Activated T-helper 1 cell treated with Interleukin-2 at 50 U/mL for 16 hours (primary cell): ENCODE measurements around the gene ACBD3.
"Not testable (repeated sequence)": the region's sequence is repeated elsewhere in the genome, so short reads cannot be mapped to it uniquely, and the experiment has no call there.

Experiments used
- DNase-seq: peaks from one replicate; pipeline ENCODE4 v3.0.0-alpha.2; 2020; ENCODE audit warnings: low read depth

Gene ACBD3

GRCh38 chr1:226186124-226187018 is at the start of gene ACBD3:
ACBD3 (minus strand) TSS chr1:226186741; CDS start chr1:226186675, 66 bp downstream.
- peak; percentile 75 for DNase-seq

DNA sequence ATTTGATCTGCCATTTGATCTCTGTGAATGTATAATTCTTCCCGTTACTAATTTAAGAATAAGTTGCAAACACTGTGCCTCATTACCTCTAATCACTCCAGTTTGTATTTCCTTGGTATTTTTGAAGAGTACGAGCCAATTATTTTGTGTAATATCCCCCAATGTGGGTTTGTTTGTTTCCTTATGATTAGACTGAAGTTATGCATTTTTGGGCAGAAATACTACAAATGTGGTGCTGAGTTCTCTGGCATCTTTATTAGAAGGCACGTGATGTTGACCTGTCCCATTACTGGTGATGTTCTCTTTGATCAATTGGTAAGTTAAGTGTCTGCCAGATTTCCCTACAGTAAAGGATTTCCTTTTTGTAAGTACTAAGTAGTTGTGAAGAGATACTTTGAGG is 47.3 kb upstream of the ACBD3 start:
- no peak for DNase-seq

DNA sequence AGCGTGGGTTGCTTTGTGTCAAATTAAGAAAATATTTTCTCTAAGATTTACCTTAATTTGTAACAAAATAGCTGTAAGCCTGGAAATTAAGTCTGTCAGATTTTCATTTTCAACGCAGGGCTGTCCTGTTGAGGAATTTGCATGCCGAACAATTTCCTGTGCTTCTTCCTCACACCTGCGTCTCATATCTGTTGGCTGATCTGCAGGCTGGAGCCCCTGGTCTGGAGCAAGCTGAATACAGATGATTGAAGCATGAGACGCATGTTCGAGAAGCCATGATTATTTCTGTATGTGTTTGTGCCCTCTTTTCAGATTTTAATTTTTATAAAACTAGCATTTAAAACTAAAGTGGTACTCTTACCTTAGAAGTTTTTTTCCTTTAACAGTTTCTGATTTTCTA is 46.8 kb upstream of the ACBD3 start:
- no peak for DNase-seq

- DNase-seq, result no peak
These were observed 40.1 kb upstream of the ACBD3 start for GRCh38 chr1:226226601-226227000.

- DNase-seq, result no peak
These were observed 37.3 kb upstream of the ACBD3 start for GRCh38 chr1:226223786-226224244.

GRCh38 chr1:226223157-226223785 is 36.7 kb upstream of the ACBD3 start, which contains the start of gene MIXL1:
MIXL1 (plus strand) TSS chr1:226223664; CDS start chr1:226223682, 18 bp downstream.
- DNase-seq, result no peak

GRCh38 chr1:226222686-226223085 is 36.1 kb upstream of the ACBD3 start:
- no peak for DNase-seq

DNA sequence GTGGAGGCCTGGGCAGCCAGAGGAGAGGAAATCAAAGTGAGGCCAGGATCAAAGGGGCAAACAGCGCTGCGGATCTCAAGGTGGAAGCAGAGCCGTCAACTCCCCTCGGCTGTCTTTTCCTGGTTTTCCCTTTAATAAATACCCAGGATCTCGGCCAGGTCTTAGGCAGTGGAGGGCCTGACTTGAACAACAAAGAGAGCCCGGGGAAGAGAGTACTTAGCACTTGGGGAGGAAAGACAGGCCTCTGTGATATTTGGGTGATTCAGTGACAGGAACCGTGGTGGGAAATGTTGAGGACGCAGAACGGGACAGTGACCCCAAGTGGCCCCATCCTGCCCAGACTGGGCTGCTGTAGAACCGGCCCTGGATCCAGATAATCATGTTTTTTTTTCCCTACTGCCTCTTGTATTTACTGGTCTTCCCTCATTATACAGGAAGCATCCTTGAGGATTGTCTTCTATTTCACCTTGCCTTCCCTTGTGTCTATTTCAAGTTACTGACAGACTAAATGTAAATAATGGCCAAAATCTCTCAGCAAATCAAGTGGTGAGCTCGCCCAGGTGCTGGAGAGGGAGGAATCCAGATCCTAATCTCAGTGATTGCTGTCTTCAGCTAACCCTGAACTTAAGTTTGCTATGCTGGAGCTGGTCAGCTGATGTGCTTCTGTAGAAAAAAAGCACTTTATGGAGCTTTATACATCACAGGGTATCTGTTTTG is 34.1 kb upstream of the ACBD3 start:
- DNase-seq, result no peak

DNA sequence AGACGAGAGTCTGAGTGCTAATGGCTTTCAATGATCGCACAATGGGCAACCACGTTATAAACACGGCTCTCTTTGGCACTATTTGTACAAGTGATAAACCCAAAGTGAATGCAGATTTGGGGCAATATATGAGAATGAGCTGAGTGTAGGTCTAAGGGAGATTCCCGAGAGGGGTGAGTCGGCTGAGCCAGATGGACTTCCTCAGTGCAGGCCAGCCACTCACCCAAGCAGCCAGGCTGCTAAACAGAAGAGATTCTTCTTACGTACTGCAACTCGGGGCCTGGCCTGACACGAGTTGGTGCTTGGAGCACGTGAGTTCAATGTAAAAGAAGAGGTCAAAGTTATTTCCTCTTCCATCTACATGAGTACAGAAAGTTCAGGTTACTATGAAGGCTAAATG is 30.7 kb upstream of the ACBD3 start:
- no peak for DNase-seq

DNA sequence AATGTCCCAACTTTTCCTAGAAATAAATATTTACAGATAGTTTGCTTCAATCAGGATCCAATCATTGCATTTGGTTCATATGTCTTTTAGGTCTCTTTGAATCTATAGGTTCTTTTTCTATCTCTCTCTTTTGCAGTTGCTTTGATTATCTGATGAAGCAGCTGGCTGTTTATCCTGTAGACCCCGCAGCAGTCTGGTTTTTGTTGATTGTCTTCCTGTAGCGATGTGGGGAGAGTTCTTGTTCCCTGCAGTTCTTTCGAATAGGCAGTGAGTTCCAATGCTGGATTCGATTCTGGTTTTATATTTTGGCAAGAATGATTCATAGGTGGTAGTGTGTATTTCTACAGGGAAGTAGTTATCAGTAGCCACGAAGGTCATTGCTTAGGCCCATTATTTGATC is 29.5 kb upstream of the ACBD3 start:
- DNase-seq, result no peak

DNA sequence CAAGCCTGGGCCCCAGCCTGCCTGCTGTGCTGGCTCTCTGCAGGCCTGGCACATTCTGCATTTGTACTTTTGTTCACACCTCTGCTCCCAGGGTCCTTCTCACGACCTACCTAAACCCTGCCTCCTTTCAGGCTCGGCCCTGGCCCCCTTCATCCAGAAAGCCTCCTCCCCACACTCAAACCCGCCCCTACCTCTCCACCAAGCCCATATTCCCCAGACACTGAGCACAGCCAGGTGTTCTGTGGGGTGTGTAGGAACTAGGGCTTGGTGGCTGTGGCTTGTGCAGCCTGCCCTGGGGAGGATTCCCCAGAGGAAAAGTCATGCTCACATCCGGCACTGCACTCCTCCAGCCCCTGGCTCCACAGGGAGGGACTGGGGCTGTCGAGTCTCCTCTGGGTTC is 28.7 kb upstream of the ACBD3 start:
- DNase-seq, result no peak

DNA sequence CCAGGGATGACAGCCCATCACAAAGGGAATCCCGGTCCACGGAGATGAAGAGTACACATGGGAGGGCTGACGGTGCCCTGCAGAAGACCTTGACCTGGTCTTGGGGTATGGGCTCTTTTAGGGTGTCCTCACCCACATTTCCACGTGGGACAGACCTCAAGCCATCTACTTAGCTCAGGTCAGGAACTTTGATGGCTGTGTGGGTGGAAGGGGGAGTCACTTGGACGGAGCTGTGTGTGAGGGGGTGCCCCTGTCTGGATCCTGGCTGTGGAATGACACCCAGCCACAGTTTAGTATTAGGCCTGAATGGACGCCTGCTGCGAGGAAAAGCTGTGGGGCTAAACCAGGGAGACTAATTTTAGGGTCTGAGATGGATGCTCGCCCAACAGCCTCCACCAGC is 26.0 kb upstream of the ACBD3 start:
- DNase-seq, result no peak

DNA sequence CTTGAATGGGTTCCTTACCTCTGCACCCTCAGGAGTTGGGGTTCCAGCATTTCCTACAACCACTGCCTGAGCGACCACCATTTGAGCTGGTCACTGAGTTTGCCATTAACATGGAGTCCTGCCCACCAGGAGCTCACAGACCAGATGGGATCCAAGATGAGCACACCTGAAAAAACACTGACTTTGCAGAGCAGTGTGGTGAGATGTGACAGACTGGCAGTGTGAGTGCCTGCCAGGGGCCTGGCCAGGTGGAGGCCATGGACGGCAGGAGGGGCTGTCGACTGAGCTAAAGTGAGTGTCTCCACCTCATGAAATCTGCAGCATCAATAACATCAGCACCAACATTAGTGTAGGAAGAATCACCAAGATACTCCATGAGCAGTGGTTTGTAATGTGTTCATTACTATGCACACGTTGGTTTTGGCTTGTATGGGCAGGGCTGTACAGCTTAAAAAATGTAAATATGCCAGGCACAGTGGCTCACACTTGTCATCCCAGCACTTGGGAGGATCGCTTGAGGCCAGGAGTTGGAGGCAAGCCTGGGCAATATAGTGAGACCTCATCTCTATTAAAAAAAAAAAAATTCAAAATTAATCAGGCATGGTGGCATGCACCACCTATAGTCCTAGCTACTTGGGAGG is 24.8 kb upstream of the ACBD3 start:
- DNase-seq, result no peak

- DNase-seq, result no peak
These were observed 24.1 kb upstream of the ACBD3 start for GRCh38 chr1:226210571-226211176.

GRCh38 chr1:226209307-226210059 is 22.9 kb upstream of the ACBD3 start:
- no peak for DNase-seq

- DNase-seq, result no peak
These were observed 20.5 kb upstream of the ACBD3 start for GRCh38 chr1:226207048-226207447.

DNA sequence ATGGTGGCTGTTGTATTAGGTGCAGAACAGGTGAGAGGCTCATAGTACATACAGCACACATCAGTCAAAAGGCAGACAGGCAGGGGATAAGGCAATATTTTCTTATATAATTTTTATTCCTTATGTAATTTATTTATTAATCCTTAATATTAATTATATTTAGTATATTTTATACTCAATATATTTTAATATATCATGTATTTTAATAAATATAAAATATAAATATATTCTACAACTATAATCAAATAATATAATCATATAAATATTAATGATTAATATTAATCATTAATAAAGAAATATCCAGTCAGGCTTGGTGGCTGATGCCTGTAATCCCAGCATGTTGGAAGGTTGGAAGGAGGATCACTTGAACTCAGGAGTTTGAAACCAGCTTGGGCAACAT is 17.7 kb upstream of the ACBD3 start:
- DNase-seq, result no peak

- DNase-seq, result no peak
These were observed 17.1 kb upstream of the ACBD3 start for GRCh38 chr1:226203655-226204054.

GRCh38 chr1:226203240-226203639 is 16.7 kb upstream of the ACBD3 start:
- DNase-seq, result no peak

DNA sequence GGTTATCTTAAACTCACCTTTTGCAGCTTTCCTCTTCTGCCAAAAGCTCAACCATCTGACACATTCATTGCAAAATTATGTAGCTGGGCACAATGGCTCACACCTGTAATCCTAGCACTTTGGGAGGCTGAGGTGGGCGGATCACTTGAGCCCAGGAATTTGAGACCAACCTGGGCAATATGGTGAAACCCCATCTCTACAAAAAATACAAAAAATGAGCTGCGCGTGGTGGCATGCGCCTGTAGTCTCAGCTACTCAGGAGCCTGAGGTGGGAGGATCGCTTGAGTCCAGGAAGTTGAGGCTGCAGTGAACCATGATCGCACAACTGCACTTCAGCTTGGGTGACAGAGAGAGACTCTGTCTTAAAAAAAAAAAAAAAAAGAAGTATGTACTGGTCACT is 16.1 kb upstream of the ACBD3 start:
- not testable (repeated sequence) for DNase-seq

DNA sequence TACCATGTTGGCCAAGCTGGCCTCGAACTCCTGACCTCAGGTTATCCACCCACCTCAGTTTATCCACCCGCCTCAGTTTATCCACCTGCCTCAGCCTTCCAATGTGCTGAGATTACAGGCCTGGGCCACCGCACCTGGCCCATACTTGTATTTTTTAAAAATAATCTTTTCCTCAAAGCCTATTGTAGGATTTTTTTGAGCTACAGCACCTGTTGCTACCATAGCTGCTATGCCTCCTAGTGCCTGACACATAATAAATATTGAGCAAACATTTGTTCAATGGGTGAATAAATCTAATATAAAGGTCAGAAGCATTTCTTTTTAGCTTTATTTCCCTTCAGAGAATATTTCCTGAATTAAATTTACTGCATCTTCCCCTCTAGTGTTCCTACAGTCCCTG is 15.7 kb upstream of the ACBD3 start:
- DNase-seq, result no peak
